A673 (cell line): ENCODE data around the gene SLC8A3. TPM values are rescaled to one million over a fixed set of nuclear protein-coding genes. Genes with fewer than 3 reads are reported as not detected.

Experiments
- BruUV-seq: library from RNA; stranded (reverse); fragments of 400-500 nt; replicated peaks from 2 replicates; lab custom pipeline; 2021; lab: Mats Ljungman, UMichigan
- CTCF ChIA-PET: fragments of 300-600 bp; sonication (Branson Sonifier 250); formaldehyde crosslinking; loops from one replicate; lab custom pipeline; 2022; ENCODE audit warnings: antibody characterized with exemption; lab: Charles Lee
- POLR2A ChIA-PET: fragments of 300-600 bp; sonication (Branson Sonifier 250); formaldehyde crosslinking; loops from one replicate; lab custom pipeline; 2022; ENCODE audit warnings: antibody characterized with exemption; ENCODE audit not compliant: low non-redundant PET; lab: Charles Lee
- DNase-seq: peaks from one replicate; pipeline ENCODE4 v3.0.0-alpha.2; 2015; ENCODE audit warnings: low spot score
- H3K27ac ChIP-seq: fragments of 200-600 bp; sonication (generic); 2 replicates; pipeline ENCODE4 v1.5.1; 2016; ENCODE audit warnings: mixed run types, low read depth, mild to moderate bottlenecking, mixed read lengths, antibody characterized with exemption, low read length; ENCODE audit not compliant: poor library complexity, severe bottlenecking
- H3K27me3 ChIP-seq: fragments of 200-600 bp; sonication (generic); replicated peaks from 2 replicates; pipeline ENCODE4 v1.6.1; 2017; ENCODE audit warnings: mixed run types, low read depth, mild to moderate bottlenecking, mixed read lengths, antibody characterized with exemption, low read length; ENCODE audit not compliant: insufficient read depth, poor library complexity
- H3K36me3 ChIP-seq: fragments of 200-600 bp; sonication (generic); 2 replicates; pipeline ENCODE4 v1.6.1; 2016; ENCODE audit warnings: mixed run types, mild to moderate bottlenecking, mixed read lengths, antibody characterized with exemption, low read length; ENCODE audit not compliant: insufficient read depth, poor library complexity, severe bottlenecking
- H3K4me1 ChIP-seq: fragments of 200-600 bp; sonication (generic); 2 replicates; pipeline ENCODE4 v1.6.1; 2017; ENCODE audit warnings: mixed run types, mild to moderate bottlenecking, mixed read lengths, antibody characterized with exemption, low read length; ENCODE audit not compliant: insufficient read depth, poor library complexity, severe bottlenecking
- H3K4me3 ChIP-seq: fragments of 200-600 bp; sonication (generic); 2 replicates; pipeline ENCODE4 v1.5.1; 2016; ENCODE audit warnings: low read depth, mixed run types, mild to moderate bottlenecking, mixed read lengths, low read length; ENCODE audit not compliant: poor library complexity, severe bottlenecking
- H3K9me3 ChIP-seq: fragments of 200-600 bp; sonication (generic); 2 replicates; pipeline ENCODE4 v1.6.1; 2016; ENCODE audit warnings: mixed run types, low read depth, mild to moderate bottlenecking, mixed read lengths, antibody characterized with exemption, low read length; ENCODE audit not compliant: poor library complexity, severe bottlenecking
- CTCF ChIP-seq: fragments of 300-800, 200-600 bp; sonication (generic); conservative IDR thresholded peaks from 2 replicates; pipeline ENCODE4 v1.5.1; 2017; ENCODE audit warnings: low read depth, mild to moderate bottlenecking, antibody characterized with exemption, low read length, moderate library complexity, mixed read lengths
- EZH2 ChIP-seq: fragments of 200-600 bp; sonication (generic); IDR thresholded peaks from 2 replicates; pipeline ENCODE4 v1.6.1; 2017; ENCODE audit warnings: borderline replicate concordance, low read depth, mild to moderate bottlenecking, mixed read lengths, antibody characterized with exemption, low read length; ENCODE audit not compliant: poor library complexity, severe bottlenecking
- intact Hi-C: fragments of 100-400 bp; cut with micrococcal nuclease; formaldehyde crosslinking; loops from one replicate; pipeline ENCODE4 v1.10.0; 2022; ENCODE audit not compliant: unreplicated experiment
- total RNA-seq: library from RNA; stranded (reverse); gene quantifications from 2 replicates; pipeline ENCODE4 v1.2.3, GENCODE V29; 2021

SLC8A3 gene
- total RNA-seq, 1 experiment from 2014 or later = not detected

DNA sequence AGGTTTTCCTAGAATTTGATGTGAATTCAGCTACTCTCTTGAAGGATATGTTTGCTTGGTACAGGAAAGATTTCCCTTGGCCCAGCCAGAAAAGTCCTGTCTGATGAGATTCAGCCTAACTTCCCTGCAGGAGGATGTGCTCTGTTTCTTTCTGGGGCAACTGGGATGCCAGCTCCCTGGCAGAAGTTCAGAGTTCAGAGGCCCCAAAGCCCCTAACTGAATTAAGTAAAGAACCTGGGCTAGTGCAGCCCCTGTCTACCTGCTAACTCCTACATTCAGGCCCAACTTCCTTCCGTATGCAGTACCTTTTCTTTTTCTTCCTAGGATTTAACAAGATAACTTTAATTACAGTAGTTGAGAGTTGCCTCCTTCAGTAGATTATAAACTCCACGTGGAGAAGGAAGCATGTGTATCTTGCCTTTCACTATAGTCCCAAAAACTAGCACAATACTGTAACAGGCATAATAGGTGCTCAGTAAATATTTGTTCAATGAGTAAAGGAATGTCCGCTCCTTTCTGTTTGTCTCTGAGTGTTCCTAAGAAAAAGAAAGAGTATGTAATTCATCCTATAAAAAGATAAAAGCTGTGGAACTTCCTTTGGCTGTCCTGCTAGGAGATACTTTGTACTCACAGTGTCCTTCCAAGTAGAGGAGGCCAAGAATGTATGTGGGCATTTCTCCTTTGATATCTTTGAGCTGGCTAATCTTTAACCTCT is 141.0 kb downstream of the SLC8A3 start:
- CTCF ChIA-PET = no interaction called here

GRCh38 chr14:70045844-70046535 is 142.8 kb downstream of the SLC8A3 start:
- no TSS peak for BruUV-seq
- TF ChIP-seq CTCF (peak; percentile 77), EZH2 (no peak)
- Histone ChIP-seq H3K4me3 (no peak overlapping the region), H3K27ac (no peak overlapping the region), H3K9me3 (no peaks in the 10 kb centered on the region), H3K27me3 (peaks cover 43% of the 10 kb centered on the region), H3K4me1 (no peaks in the 10 kb centered on the region), H3K36me3 (no peaks in the 10 kb centered on the region)
- DNase-seq = peak; percentile 71
- ChIA-PET POLR2A (no interaction called here), CTCF (interaction anchor here (0.6 kb wide), 1 partner anchor 27 kb away, joined by 3 read pairs; no protein-coding TSS in a partner anchor)
- intact Hi-C loops = no loop called here

More for the DNA sequence above, 141.0 kb downstream of the SLC8A3 start:
- Histone ChIP-seq H3K36me3 (no peaks in the 10 kb centered on the region), H3K27ac (no peak overlapping the region), H3K27me3 (peaks cover 27% of the 10 kb centered on the region), H3K4me1 (no peaks in the 10 kb centered on the region), H3K9me3 (no peaks in the 10 kb centered on the region), H3K4me3 (no peak overlapping the region)
- no TSS peak for BruUV-seq
- DNase-seq = no peak
- TF ChIP-seq CTCF (no peak), EZH2 (no peak)
- POLR2A ChIA-PET = no interaction called here
- intact Hi-C loops = no loop called here

DNA sequence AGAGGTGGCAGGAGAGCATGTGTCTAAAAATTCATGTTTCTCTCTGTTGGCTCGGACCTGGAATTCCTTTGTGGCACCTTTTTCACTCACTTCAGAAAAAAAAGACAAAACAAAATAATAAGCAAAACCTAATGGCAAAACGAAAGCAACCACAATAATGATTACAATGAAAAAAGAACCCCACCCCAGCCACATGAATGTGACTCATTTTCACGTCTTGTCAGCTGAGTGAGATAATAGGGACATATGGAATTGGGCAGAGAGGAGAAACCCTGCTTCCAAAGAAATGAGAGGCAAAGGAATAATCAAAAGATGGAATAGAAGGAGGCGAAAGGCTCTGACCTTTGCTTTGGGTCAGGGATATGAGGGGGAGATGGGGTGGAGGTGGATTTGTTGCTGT is 143.4 kb downstream of the SLC8A3 start:
- no peaks in the 10 kb centered on the region for H3K36me3 ChIP-seq
- no peaks in the 10 kb centered on the region for H3K4me1 ChIP-seq
- TF ChIP-seq CTCF (no peak), EZH2 (no peak)
- DNase-seq = no peak
- no peak overlapping the region for H3K4me3 ChIP-seq
- BruUV-seq = no TSS peak
- ChIA-PET POLR2A (no interaction called here), CTCF (no interaction called here)
- intact Hi-C loops = no loop called here
- no peak overlapping the region for H3K27ac ChIP-seq
- H3K27me3 ChIP-seq = peaks cover 43% of the 10 kb centered on the region
- H3K9me3 ChIP-seq = no peaks in the 10 kb centered on the region
